Measurements from ENCODE around the gene ZAP70. TPM values are rescaled to one million over a fixed set of nuclear protein-coding genes. Genes with fewer than 3 reads are reported as not detected.

ZAP70 gene
- total RNA-seq, 1 experiment from 2014 or later: not detected

DNA sequence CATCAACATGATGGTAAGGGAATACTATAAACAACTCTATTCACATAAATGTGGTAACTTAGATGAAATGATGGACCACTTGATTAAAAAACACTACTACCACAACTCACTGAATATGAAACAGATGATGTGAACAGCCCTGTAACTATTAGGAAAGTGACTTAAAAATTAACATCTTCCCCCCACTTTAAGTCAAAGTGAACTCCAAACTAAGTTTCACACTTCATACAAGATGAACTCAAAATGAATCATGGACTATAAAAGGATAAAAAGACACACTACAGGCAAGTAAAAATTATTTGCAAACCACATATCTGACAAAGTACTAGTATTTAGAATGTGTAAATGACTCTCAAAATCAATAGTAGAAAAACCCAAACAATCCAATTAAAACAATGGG is 71.6 kb downstream of the ZAP70 start:
- CTCF ChIA-PET: no interaction called here
- intact Hi-C loops (cut with micrococcal nuclease; ENCODE audit: unreplicated experiment): no loop called here
- no peaks in the 10 kb centered on the region for H3K36me3 Mint-ChIP-seq (ENCODE audit: insufficient read depth, unreplicated experiment)
- no TSS peak for BruUV-seq (replicated peaks)
- DNase-seq: no peak
- TF ChIP-seq, protein P1, sequence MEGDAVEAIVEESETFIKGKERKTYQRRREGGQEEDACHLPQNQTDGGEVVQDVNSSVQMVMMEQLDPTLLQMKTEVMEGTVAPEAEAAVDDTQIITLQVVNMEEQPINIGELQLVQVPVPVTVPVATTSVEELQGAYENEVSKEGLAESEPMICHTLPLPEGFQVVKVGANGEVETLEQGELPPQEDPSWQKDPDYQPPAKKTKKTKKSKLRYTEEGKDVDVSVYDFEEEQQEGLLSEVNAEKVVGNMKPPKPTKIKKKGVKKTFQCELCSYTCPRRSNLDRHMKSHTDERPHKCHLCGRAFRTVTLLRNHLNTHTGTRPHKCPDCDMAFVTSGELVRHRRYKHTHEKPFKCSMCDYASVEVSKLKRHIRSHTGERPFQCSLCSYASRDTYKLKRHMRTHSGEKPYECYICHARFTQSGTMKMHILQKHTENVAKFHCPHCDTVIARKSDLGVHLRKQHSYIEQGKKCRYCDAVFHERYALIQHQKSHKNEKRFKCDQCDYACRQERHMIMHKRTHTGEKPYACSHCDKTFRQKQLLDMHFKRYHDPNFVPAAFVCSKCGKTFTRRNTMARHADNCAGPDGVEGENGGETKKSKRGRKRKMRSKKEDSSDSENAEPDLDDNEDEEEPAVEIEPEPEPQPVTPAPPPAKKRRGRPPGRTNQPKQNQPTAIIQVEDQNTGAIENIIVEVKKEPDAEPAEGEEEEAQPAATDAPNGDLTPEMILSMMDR (IDR thresholded peaks at IDR 0.05; ENCODE audit: unreplicated experiment): no peak
- no peaks in the 10 kb centered on the region for H3K4me1 Mint-ChIP-seq (ENCODE audit: low read depth, unreplicated experiment)
- H3K27me3 Mint-ChIP-seq (ENCODE audit: unreplicated experiment): no peaks in the 10 kb centered on the region
- H3K9me3 Mint-ChIP-seq (ENCODE audit: low read depth, unreplicated experiment): no peaks in the 10 kb centered on the region
- H3K27ac Mint-ChIP-seq (ENCODE audit: unreplicated experiment): no peak overlapping the region
- no peak overlapping the region for H3K4me3 Mint-ChIP-seq (ENCODE audit: low read depth, unreplicated experiment)

DNA sequence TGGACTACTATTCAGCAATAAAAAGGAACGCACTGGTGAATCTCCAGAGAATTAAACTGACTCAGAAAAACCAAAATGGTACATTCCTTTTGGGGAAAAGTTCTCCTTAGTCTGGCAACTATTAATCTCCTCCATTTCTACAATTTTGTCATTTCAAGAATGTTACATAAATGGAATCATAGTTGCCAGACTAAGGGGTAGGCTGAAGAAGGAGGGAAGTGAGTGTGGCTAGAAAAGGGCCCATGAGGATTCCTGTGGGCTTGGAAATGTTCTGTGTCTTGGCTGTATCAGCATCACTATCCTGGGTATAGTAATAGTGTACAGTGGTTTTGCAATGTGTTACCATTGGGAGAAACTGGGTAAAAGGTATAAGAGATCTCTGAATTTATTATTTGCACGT is 72.4 kb downstream of the ZAP70 start:
- TF ChIP-seq, protein P1 (IDR thresholded peaks at IDR 0.05; ENCODE audit: unreplicated experiment): no peak
- Mint-ChIP-seq H3K27ac (ENCODE audit: unreplicated experiment) (no peak overlapping the region), H3K4me1 (ENCODE audit: low read depth, unreplicated experiment) (no peaks in the 10 kb centered on the region), H3K4me3 (ENCODE audit: low read depth, unreplicated experiment) (no peak overlapping the region), H3K27me3 (ENCODE audit: unreplicated experiment) (no peaks in the 10 kb centered on the region), H3K36me3 (ENCODE audit: insufficient read depth, unreplicated experiment) (no peaks in the 10 kb centered on the region), H3K9me3 (ENCODE audit: low read depth, unreplicated experiment) (no peaks in the 10 kb centered on the region)
- intact Hi-C loops (cut with micrococcal nuclease; ENCODE audit: unreplicated experiment): no loop called here
- BruUV-seq (replicated peaks): no TSS peak
- DNase-seq: no peak
- CTCF ChIA-PET: no interaction called here

DNA sequence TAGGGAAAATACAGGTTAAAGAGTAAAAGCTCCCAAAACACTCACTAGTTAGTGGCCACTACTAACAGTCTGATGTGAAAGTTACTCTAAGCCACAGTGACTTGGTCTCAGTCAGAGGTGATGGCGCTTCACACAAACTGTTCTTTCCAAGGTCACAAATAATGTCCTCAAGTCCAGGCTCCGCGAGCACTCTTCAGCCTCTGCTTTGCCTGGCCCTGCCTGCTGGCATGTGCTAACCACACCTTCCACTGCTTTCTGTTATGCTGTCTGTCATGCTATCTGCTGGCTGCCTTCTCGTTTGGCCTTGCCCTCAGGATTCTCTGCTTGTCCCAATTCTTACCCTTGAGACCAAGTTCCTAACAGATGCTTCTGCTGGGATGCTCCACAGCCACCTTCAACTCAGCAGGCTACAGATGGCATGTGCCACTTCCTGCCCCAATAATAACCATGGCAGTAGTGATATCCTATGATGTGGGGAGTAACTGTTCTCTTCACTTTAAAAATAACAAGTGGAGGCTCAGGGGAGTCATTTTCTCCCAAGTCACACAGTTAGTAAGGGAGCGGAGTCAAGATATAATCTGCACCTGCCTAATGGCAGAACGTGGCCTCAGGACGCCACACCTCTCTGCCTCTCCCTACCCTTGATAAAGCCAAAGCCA is 75.7 kb downstream of the ZAP70 start:
- no peak for DNase-seq
- BruUV-seq (replicated peaks): no TSS peak
- CTCF ChIA-PET: no interaction called here
- H3K4me3 Mint-ChIP-seq (ENCODE audit: low read depth, unreplicated experiment): no peak overlapping the region
- intact Hi-C loops (cut with micrococcal nuclease; ENCODE audit: unreplicated experiment): no loop called here
- no peaks in the 10 kb centered on the region for H3K27me3 Mint-ChIP-seq (ENCODE audit: unreplicated experiment)
- H3K9me3 Mint-ChIP-seq (ENCODE audit: low read depth, unreplicated experiment): no peaks in the 10 kb centered on the region
- H3K27ac Mint-ChIP-seq (ENCODE audit: unreplicated experiment): no peak overlapping the region
- H3K4me1 Mint-ChIP-seq (ENCODE audit: low read depth, unreplicated experiment): no peaks in the 10 kb centered on the region
- TF ChIP-seq, protein P1 (IDR thresholded peaks at IDR 0.05; ENCODE audit: unreplicated experiment): no peak
- H3K36me3 Mint-ChIP-seq (ENCODE audit: insufficient read depth, unreplicated experiment): no peaks in the 10 kb centered on the region

Other genes with a start within 250 kb of the ZAP70 start
- 19.4 and 19.7 TPM in 2 replicates for gene ANKRD36B, start 123.7 kb upstream of the ZAP70 start, total RNA-seq (2022)
- 196 and 198 TPM in 2 replicates for gene COX5B, start 67.5 kb upstream of the ZAP70 start, total RNA-seq (2022)
- gene ACTR1B, start 49.5 kb upstream of the ZAP70 start, total RNA-seq (2022): 48.7 and 49.1 TPM in 2 replicates
- 6.9 and 8.4 TPM in 2 replicates for gene C2orf92, start 43.9 kb upstream of the ZAP70 start, total RNA-seq (2022)

Measured in Calu3 (cell line).